ENCODE data around the gene WDTC1.

Gene WDTC1

GRCh38 chr1:27356619-27357280 lies 122.3 kb downstream of the WDTC1 start:
- in situ Hi-C loops (cut with HindIII; ENCODE audit: low sequenced_read_pairs) = no loop called here
- no peak overlapping the region for H3K4me3 ChIP-seq (ENCODE audit: low read depth, low read length)
- DNase-seq (ENCODE audit: low read depth) = no peak
- TF ChIP-seq CTCF (IDR thresholded peaks at IDR 0.05; ENCODE audit: low read depth, low read length, missing control alignments) = no peak

GRCh38 chr1:27357281-27358037 lies 123.0 kb downstream of the WDTC1 start:
- peak; percentile 86 for TF ChIP-seq CTCF (IDR thresholded peaks at IDR 0.05; ENCODE audit: low read depth, low read length, missing control alignments)
- in situ Hi-C loops (cut with HindIII; ENCODE audit: low sequenced_read_pairs) = no loop called here
- no peak overlapping the region for H3K4me3 ChIP-seq (ENCODE audit: low read depth, low read length)
- peak; percentile 29 for DNase-seq (ENCODE audit: low read depth)
